ENCODE measurements around the gene NINL. TPM values are rescaled to one million over a fixed set of nuclear protein-coding genes. Genes with fewer than 3 reads are reported as not detected.
A peak's percentile ranks its signal among the peaks of the same experiment; 100 is the strongest.

Gene NINL
- total RNA-seq, 1 donor from 2014 or later = 47.0 TPM

- peaks cover 6% of the 10 kb centered on the region for H3K36me3 Mint-ChIP-seq
- no peaks in the 10 kb centered on the region for H3K27me3 Mint-ChIP-seq
- peaks cover 72% of the 10 kb centered on the region for H3K4me1 Mint-ChIP-seq (ENCODE audit: unreplicated experiment)
- no peak overlapping the region for H3K27ac Mint-ChIP-seq
- H3K9me3 Mint-ChIP-seq = no peaks in the 10 kb centered on the region
- TF ChIP-seq CTCF (conservative IDR thresholded peaks at IDR 0.05) = no peak
- H3K4me3 Mint-ChIP-seq = no peak overlapping the region
- DNase-seq (ENCODE audit: extremely low spot score, unreplicated experiment) = no peak
Observed at GRCh38 chr20:25548613-25549086, 36.7 kb downstream of the NINL start.

GRCh38 chr20:25547999-25548398, 37.3 kb downstream of the NINL start:
- H3K4me3 Mint-ChIP-seq = no peak overlapping the region
- H3K36me3 Mint-ChIP-seq = peaks cover 4% of the 10 kb centered on the region
- H3K9me3 Mint-ChIP-seq = no peaks in the 10 kb centered on the region
- peaks cover 69% of the 10 kb centered on the region for H3K4me1 Mint-ChIP-seq (ENCODE audit: unreplicated experiment)
- H3K27me3 Mint-ChIP-seq = no peaks in the 10 kb centered on the region
- no peak for TF ChIP-seq CTCF (conservative IDR thresholded peaks at IDR 0.05)
- no peak for DNase-seq (ENCODE audit: extremely low spot score, unreplicated experiment)
- H3K27ac Mint-ChIP-seq = no peak overlapping the region

- Mint-ChIP-seq H3K9me3 (no peaks in the 10 kb centered on the region), H3K27me3 (no peaks in the 10 kb centered on the region), H3K4me3 (no peak overlapping the region), H3K36me3 (peaks cover 4% of the 10 kb centered on the region), H3K4me1 (ENCODE audit: unreplicated experiment) (peaks cover 69% of the 10 kb centered on the region), H3K27ac (no peak overlapping the region)
- no peak for TF ChIP-seq CTCF (conservative IDR thresholded peaks at IDR 0.05)
- DNase-seq (ENCODE audit: extremely low spot score, unreplicated experiment) = no peak
Observed at GRCh38 chr20:25547063-25547462, 38.3 kb downstream of the NINL start.

- Mint-ChIP-seq H3K4me3 (no peak overlapping the region), H3K4me1 (ENCODE audit: unreplicated experiment) (peaks cover 67% of the 10 kb centered on the region), H3K27ac (no peak overlapping the region), H3K9me3 (no peaks in the 10 kb centered on the region), H3K36me3 (peaks cover 4% of the 10 kb centered on the region), H3K27me3 (no peaks in the 10 kb centered on the region)
- TF ChIP-seq CTCF (conservative IDR thresholded peaks at IDR 0.05) = no peak
- no peak for DNase-seq (ENCODE audit: extremely low spot score, unreplicated experiment)
Observed at GRCh38 chr20:25546048-25546447, 39.3 kb downstream of the NINL start.

- H3K36me3 Mint-ChIP-seq = peaks cover 4% of the 10 kb centered on the region
- peaks cover 64% of the 10 kb centered on the region for H3K4me1 Mint-ChIP-seq (ENCODE audit: unreplicated experiment)
- H3K4me3 Mint-ChIP-seq = peak overlapping the region; percentile 18
- peak overlapping the region; percentile 24 for H3K27ac Mint-ChIP-seq
- TF ChIP-seq CTCF (conservative IDR thresholded peaks at IDR 0.05) = no peak
- H3K9me3 Mint-ChIP-seq = no peaks in the 10 kb centered on the region
- no peaks in the 10 kb centered on the region for H3K27me3 Mint-ChIP-seq
- DNase-seq (ENCODE audit: extremely low spot score, unreplicated experiment) = no peak
Observed at GRCh38 chr20:25545171-25545570, 40.2 kb downstream of the NINL start.

GRCh38 chr20:25544734-25545133, 40.6 kb downstream of the NINL start:
- TF ChIP-seq CTCF (conservative IDR thresholded peaks at IDR 0.05) = no peak
- Mint-ChIP-seq H3K4me1 (ENCODE audit: unreplicated experiment) (peaks cover 63% of the 10 kb centered on the region), H3K27ac (peak overlapping the region; percentile 24)

More at GRCh38 chr20:25544734-25545133, 40.6 kb downstream of the NINL start:
- Mint-ChIP-seq H3K4me3 (peak overlapping the region; percentile 18), H3K36me3 (peaks cover 4% of the 10 kb centered on the region), H3K9me3 (no peaks in the 10 kb centered on the region), H3K27me3 (no peaks in the 10 kb centered on the region)
- DNase-seq (ENCODE audit: extremely low spot score, unreplicated experiment) = no peak
